Measurements from ENCODE around the gene GTPBP4. TPM values are rescaled to one million over a fixed set of nuclear protein-coding genes. Genes with fewer than 3 reads are reported as not detected.
A peak's percentile ranks its signal among the peaks of the same experiment; 100 is the strongest.
"Not testable (repeated sequence)": the region's sequence is repeated elsewhere in the genome, so short reads cannot be mapped to it uniquely, and the experiment has no call there.

Gene GTPBP4
- polyA plus RNA-seq, 1 donor: 44.6 TPM

DNA sequence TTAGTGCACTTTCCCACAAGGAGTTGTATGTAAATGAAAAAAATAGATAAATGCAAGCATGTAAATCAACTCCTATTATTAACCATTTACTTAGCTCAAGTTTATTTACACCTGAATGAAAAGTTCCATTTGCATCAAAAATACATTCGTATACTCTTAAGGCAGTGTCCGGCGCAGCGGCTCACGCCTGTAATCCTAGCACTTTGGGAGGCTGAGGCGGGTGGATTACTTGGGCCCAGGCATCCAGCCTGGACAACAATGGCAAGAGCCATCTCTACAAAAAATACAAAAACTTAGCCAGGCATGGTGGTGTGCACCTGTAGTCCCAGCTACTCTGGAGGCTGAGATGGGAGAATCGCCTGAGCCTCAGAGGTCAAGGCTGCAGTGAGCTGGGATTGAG lies 41.6 kb downstream of the GTPBP4 start:
- DNase-seq: no peak

- no peak for DNase-seq
Measured at GRCh38 chr10:1033601-1034000, 45.4 kb downstream of the GTPBP4 start.

- DNase-seq: no peak
Measured at GRCh38 chr10:1034758-1035157, 46.5 kb downstream of the GTPBP4 start.

DNA sequence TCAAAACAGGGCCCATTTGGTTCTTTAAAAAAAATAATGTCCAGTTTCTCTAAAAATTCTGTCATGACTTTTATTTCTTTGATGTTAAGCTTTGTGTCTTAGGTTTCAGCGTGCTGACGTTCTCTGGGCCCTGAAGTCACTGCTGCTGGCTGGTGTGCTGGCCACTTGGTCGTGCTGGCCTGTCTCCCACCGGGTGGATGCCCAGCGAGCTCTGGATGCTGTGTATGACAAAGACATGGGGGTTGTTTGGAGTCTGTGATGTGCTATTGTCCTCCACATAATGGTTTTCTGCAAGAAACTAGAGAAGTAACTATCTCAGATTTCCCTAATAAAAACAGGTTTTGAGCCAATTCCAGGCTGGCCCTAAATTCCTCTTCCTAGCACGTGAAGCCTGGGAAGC lies 47.0 kb downstream of the GTPBP4 start:
- no peak for DNase-seq

GRCh38 chr10:1036341-1036791 lies 48.1 kb downstream of the GTPBP4 start:
- DNase-seq: no peak

GRCh38 chr10:1037098-1037497 lies 48.9 kb downstream of the GTPBP4 start:
- DNase-seq: no peak

- DNase-seq: not testable (repeated sequence)
Measured at GRCh38 chr10:1038769-1039168, 50.5 kb downstream of the GTPBP4 start.

DNA sequence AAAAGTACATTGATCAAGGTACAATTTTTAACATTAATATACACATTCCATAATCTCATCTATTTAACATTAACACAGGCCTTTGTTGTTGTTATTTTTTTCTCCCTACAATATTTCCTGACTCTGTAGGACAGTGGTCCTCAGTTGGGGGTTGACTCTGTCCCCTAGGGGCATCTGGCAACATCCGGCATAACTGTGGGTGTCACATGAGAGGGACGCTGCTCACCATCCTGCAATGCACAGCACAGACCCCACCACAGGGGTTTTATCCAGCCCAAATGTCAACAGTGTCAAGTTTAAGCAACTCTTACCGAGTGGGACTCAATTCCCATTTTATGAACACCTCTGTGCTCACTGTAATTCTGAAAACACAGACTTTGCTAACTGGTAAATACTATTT lies 51.9 kb downstream of the GTPBP4 start:
- no peak for DNase-seq

DNA sequence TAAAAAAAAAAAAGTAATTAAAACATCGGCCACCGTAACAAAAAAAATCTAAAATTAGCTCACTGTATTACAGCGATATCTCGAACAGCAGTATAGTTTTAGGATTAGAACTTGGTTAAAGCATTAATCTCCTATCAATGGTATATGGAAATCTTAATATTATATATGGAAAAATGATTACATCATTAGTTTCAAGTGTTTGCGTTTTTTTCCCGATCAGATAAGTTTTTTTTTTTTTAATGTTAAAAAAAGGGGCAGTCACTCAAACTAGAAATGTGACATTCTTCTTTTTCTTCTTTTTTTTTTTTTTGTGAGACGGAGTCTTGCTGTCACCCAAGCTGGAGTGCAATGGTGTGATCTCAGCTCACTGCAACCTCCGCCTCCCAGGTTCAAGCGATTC lies 53.3 kb downstream of the GTPBP4 start:
- DNase-seq: no peak

DNA sequence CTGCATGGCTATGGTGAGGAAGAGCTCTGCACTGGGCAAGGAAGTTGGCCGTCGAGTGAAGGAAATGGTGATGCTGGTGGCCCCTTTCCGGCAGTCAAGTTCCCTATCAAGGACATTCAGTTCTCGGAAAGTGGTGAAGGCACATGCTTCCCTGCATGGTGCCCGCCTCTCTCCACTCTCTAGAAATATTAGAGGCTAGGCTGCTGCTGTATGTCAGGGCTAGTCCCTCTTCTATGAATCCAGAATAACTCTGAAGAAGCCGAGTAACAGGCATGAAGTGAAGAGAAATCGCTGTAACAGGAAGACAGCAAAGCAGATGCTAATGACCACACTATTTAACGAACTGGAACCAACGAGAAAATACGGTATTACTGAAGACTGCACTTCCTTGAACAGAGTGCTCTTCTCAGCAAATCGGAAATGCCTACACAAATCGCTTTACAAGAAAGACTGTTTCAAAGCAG lies 55.3 kb downstream of the GTPBP4 start:
- DNase-seq: no peak

- no peak for DNase-seq
Measured at GRCh38 chr10:1044146-1044545, 55.9 kb downstream of the GTPBP4 start.

DNA sequence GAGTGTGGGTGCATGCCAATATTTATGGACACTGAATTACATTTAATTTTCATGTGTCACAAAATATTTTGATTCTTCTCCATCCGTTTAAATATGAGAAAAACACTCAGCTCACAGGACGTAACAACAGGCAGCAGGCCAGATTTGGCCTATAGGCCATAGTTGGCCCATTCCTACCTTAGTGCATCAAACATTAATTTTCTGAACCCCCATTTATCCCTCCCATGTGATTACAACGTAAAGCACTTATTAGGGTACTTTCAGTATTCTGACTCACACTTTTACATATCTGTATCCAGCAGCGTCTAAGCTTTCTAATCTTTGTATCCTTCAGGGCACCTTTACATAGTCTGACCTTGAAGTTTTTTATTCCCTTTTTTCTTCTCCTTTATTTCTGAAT lies 56.7 kb downstream of the GTPBP4 start:
- DNase-seq: no peak

DNA sequence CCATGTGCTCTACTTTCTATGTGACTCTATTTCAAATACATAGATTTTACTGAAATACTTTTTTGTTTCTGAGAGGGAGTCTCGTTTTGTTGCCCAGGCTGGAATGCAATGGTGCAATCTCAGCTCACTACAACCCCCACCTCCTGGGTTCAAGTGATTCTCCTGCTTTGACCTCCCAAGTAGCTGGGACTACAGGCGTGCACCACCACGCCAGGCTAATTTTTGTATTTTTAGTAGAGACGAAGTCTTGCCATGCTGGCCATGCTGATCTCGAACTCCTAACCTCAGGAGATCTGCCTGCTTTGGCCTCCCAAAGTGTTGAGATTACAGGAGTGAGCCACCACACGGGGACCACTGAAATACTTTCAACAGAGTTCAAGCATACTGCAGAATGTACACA lies 57.2 kb downstream of the GTPBP4 start:
- DNase-seq: no peak

DNA sequence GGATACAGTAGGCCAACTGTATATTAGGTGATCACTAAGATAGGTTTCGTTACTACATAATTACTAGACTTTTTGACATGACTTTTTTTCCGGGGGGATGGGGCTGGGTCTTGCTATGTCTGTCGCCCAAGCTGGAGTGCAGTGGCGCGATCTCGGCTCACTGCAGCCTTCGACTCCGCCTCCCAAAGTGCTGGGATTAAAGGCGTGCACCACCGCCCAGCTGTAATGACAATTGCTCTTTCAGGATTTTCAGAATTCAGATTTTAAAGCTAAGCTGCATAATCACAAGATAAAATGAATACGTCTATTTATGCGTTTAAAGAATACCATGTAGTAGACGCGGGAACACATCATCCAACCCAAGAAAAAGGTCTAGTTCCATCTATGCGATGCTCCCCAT lies 59.7 kb downstream of the GTPBP4 start:
- no peak for DNase-seq

DNA sequence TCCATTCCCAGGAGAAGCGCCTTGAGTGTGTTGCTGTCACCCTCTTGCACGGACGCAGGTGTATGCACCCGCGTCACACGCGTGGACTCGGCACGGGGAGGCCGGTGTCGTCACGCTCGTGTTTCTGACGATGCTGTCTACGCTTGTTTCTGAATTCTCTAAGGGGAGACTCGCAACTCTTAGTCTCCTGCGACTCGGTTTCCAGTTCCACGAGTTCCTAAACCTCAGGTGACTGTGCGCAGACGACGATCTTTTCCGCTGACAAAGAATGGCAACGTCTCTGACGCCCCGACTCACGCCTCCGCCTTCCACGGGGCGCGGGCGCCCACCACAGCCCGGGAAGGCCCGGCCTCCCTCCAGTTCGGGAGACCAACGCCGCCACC lies 60.1 kb downstream of the GTPBP4 start:
- DNase-seq: peak; percentile 53

DNA sequence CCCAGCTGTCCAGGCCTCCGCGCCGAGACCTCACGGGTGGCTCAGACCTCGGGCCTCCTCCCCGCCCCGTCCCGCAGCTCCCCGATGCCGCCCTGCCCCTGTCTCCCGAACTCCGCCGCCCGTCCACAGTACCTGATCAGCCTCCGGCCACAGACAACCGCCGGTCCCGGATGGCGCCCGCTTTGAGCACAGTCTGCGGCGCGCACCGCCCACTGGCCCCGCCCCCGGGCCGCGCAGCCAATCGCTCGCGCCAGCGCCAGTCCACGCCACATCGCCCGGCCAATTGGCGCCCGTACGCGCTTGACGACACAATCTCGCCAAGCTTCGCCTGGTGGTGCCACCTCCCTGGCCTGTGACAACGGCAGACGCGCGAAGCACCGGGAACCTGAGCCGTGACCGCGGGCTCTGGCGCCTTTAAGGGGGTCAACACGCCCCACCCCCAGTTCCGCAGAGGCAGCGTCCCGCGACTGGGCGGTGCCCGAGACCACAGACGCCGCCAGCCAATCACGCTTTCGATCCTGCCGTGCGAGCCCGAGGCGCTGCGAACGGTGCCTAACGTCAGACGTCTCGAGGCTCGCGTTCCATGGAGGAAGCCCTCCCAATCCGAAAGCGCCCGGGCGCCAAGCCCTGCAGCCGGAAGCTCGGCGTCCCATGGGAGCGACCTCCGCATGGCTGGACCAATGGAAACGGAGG lies 60.6 kb downstream of the GTPBP4 start, which contains the start of gene IDI1:
Gene IDI1 (minus strand): TSS at position 388 of the 693 bp plus-strand sequence. CDS start 116 bp downstream, at position 272.
- DNase-seq: peak; percentile 99

DNA sequence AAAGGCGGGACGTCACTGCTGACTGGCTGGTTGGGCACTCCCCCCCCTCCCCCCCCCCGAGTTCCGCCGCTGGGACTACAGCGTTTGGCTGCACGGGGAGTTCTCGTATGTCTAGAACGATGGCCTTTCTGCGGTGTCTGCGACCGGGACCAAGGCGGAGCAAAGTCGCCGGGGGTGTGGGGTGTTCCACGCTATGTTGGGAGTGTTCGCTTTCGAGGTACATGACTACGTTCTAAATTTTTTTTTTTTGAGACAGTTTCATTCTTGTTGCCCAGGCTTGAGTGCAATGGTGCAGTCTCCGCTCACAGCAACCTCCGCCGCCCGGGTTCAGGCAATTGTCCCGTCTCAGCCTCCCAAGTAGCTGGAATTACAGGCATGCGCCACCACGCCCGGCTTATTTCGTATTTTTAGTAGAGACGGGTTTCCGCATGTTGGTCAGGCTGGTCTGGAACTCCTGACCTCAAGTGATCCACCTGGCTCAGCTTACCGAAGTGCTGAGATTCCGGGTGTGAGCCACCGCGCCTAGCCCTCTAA lies 61.3 kb downstream of the GTPBP4 start:
- no peak for DNase-seq

DNA sequence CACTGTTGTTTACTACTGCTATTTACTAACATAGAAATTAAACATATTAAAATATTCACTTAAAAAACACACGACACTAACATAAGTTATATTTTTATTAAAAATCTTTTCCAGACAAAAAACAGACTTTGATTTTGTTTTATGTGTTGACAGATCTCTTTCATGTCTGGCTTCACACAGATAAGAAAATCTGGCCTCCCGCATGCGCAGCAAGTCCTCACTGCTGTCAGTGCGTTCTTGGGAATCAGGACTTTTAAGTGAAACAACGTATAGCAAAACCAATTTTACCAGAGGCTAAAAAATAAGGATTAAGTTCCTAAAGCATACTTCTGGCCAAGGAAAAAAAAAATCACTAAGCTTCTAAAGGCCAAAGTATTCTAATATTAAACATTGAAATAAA lies 61.9 kb downstream of the GTPBP4 start:
- DNase-seq: no peak

GRCh38 chr10:1050554-1050953 lies 62.3 kb downstream of the GTPBP4 start:
- no peak for DNase-seq

DNA sequence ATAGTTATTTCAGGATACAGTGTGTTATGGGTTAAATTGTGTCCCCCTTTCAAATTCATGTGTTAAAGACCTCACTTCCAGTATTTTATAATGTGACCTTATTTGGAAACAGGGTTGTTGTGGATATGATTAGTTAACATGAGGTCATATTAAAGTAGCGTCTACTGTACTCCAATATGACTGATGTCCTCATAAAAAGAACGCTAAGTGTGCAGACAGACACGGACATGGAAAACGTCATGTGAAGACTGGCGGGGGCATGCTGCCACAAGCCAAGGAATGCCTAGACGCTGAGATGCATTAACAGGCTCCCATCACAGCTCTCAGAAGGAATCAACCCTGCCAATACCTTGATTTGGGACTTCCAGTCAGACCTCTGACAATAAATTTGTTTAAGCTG lies 66.5 kb downstream of the GTPBP4 start:
- no peak for DNase-seq

DNA sequence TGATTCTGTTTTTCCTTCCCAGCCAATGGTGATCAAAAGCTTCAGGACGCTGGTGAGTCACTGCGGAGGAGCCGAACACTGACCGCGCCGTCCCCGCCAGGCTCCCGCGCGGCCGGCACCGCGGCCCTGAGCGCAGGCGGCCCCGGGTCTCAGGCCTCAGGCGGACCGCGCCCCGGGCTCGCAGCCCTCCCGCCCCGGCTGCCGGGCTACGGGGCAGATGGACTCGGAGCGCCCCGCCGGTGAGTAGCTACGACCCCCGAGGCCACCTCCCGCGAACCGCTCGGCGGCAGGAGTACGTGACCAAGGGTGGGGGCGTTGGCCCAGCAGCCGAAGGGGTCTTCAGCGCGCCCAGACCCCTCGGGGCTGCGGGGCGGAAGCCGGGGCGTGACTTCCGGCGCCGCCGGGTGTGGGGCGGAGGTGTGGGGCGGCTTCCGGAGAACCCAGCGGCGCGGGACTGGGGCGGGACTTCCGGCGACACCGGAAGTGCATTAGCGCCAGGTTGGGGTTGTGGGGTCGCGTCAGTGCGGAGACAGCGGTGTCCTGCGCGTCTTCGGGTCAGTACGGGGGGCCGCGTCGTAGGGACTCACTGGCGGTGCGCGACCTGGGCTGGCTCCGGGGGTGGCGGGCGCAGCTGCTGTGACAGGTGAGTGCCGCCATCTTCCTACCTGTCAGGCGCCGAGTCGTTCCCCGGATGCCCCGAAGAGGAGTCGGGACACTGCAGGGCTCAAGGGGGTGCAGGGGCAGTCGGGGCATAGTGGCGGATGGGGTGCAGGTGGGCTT lies 68.3 kb downstream of the GTPBP4 start, which contains the start of gene WDR37:
Gene WDR37 (plus strand): TSS at position 60 of the 780 bp plus-strand sequence. CDS start 15,771 bp downstream, outside the sequence.
- peak; percentile 86 for DNase-seq

- DNase-seq: no peak
Measured at GRCh38 chr10:1057106-1057657, 68.9 kb downstream of the GTPBP4 start.

DNA sequence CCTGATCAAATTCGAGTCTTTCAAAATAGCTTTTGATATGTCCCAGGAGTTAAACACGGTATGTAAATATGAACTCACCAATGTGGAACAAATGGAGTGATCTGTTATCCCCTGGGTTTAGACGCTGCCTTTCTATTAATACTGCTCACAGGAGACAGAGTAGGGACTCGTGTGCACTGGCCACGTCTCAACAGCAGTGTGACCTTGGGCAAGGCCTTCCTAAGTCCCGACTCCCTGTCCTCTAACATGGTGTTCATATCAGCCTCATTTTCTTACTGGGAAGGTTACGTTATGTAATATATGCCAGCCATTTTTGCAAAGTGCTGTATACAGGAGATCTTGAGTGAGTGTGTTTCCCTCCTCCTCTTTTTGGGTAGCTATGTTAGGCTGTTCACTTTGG lies 69.8 kb downstream of the GTPBP4 start:
- DNase-seq: no peak

All from hindlimb muscle (tissue), 1 donor.